Activated naive CD4-positive, alpha-beta T cell treated with anti-CD3 and anti-CD28 coated beads for 36 hours (primary cell): Measurements from ENCODE around the gene CDK15. TPM values are rescaled to one million over a fixed set of nuclear protein-coding genes. Genes with fewer than 3 reads are reported as not detected.

Experiments
- CTCF ChIA-PET: fragments of 350-600 bp; sonication (Branson Sonifier 250); formaldehyde crosslinking; loops from one replicate; lab custom pipeline; 2021; ENCODE audit warnings: antibody characterized with exemption; lab: Charles Lee
- DNase-seq: peaks from one replicate; pipeline ENCODE4 v3.0.0-alpha.2; 2020
- H3K27ac Mint-ChIP-seq: one replicate; pipeline ENCODE4 v1.8.0; 2021; ENCODE audit warnings: mild to moderate bottlenecking, mixed read lengths
- H3K27me3 Mint-ChIP-seq: one replicate; pipeline ENCODE4 v1.8.0; 2021; ENCODE audit warnings: low read depth, mixed read lengths
- H3K36me3 Mint-ChIP-seq: one replicate; pipeline ENCODE4 v1.8.0; 2021; ENCODE audit warnings: low read depth, mixed read lengths
- H3K4me1 Mint-ChIP-seq: one replicate; pipeline ENCODE4 v1.8.0; 2021; ENCODE audit warnings: low read depth, mixed read lengths
- H3K4me3 Mint-ChIP-seq: one replicate; pipeline ENCODE4 v1.8.0; 2021; ENCODE audit warnings: mild to moderate bottlenecking, moderate library complexity, mixed read lengths
- H3K9me3 Mint-ChIP-seq: one replicate; pipeline ENCODE4 v1.8.0; 2021; ENCODE audit warnings: mixed read lengths
- intact Hi-C: fragments of 100-400 bp; cut with micrococcal nuclease; formaldehyde crosslinking; loops from one replicate; pipeline ENCODE4 v1.15.1; 2023
- total RNA-seq, 2 experiments: library from RNA; stranded (reverse); gene quantifications; one replicate each; pipeline ENCODE4 v1.2.3, GENCODE V29; 2021

Gene CDK15
- total RNA-seq, 2 experiments from 2014 or later: not detected

DNA sequence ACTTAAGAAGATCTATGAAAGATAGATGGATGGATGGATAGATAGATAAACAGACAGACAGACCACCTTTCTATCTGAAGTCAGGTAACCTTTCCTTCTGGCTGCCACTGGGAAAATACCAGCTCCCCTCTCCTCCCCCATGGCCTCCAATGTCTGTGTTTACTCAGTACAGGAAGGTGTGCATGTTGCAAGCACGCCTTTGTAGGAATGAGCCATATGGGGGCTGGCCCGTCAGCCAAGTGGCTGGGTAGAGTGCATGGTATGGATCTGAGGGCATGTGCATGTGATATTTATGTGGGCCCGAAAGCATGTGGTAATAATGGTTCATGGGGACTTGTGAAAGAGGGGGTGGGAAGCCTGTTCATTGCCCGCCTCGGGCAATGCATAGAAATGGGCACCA lies 118.1 kb downstream of the CDK15 start:
- Mint-ChIP-seq H3K9me3 (no peaks in the 10 kb centered on the region), H3K36me3 (no peaks in the 10 kb centered on the region), H3K27ac (no peak overlapping the region), H3K4me3 (no peak overlapping the region), H3K27me3 (peaks cover 3% of the 10 kb centered on the region), H3K4me1 (no peaks in the 10 kb centered on the region)
- no peak for DNase-seq
- intact Hi-C loops: no loop called here
- CTCF ChIA-PET: no interaction called here

DNA sequence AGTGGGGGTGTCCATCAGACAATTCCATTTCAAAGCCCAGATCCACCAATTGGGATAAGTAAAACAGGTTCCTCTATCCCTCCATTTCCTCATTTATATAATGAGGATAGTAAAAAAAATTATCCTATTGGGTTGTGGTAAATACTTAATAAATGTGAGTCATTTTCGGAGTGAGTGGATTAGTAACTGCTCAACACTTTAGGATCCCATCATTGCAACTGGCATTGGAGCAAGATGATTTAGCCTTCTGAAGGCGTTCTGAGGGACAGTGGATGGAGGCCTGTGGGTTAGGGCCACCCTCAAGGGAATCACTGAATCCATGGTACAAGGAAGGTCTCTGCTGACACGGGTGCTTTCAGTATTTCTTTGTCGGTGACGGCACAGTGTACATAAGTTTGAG lies 118.7 kb downstream of the CDK15 start:
- Mint-ChIP-seq H3K4me3 (no peak overlapping the region), H3K27me3 (peaks cover 3% of the 10 kb centered on the region), H3K9me3 (no peaks in the 10 kb centered on the region), H3K27ac (no peak overlapping the region), H3K4me1 (no peaks in the 10 kb centered on the region), H3K36me3 (no peaks in the 10 kb centered on the region)
- no peak for DNase-seq
- intact Hi-C loops: no loop called here
- CTCF ChIA-PET: no interaction called here

GRCh38 chr2:201926067-201926466 lies 119.7 kb downstream of the CDK15 start:
- no peak for DNase-seq
- intact Hi-C loops: no loop called here
- H3K4me3 Mint-ChIP-seq: no peak overlapping the region
- H3K9me3 Mint-ChIP-seq: no peaks in the 10 kb centered on the region
- H3K36me3 Mint-ChIP-seq: no peaks in the 10 kb centered on the region
- CTCF ChIA-PET: no interaction called here
- H3K27ac Mint-ChIP-seq: no peak overlapping the region
- H3K27me3 Mint-ChIP-seq: peaks cover 3% of the 10 kb centered on the region
- H3K4me1 Mint-ChIP-seq: no peaks in the 10 kb centered on the region

DNA sequence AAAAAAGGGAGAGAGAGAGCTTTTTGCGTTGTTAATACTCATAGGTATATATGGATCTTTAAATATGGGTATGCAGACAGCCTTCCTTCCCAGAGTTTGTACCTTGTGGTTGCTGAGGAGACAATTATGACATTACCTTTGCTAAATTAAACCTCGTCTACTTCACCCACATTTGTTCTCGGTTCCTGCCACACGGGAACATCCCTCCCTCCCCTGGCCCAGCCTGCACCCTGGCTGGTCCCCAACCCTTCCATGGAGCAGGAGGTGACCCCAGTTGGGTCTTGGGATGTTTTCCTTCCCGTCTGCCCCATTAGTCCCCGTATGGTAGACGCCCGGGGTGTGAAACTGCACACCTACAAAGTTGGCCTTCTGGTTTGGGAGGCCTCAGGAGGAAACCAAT lies 122.0 kb downstream of the CDK15 start:
- intact Hi-C loops: no loop called here
- Mint-ChIP-seq H3K9me3 (no peaks in the 10 kb centered on the region), H3K36me3 (no peaks in the 10 kb centered on the region), H3K27ac (no peak overlapping the region), H3K27me3 (peaks cover 3% of the 10 kb centered on the region), H3K4me3 (no peak overlapping the region), H3K4me1 (no peaks in the 10 kb centered on the region)
- CTCF ChIA-PET: no interaction called here
- DNase-seq: no peak

DNA sequence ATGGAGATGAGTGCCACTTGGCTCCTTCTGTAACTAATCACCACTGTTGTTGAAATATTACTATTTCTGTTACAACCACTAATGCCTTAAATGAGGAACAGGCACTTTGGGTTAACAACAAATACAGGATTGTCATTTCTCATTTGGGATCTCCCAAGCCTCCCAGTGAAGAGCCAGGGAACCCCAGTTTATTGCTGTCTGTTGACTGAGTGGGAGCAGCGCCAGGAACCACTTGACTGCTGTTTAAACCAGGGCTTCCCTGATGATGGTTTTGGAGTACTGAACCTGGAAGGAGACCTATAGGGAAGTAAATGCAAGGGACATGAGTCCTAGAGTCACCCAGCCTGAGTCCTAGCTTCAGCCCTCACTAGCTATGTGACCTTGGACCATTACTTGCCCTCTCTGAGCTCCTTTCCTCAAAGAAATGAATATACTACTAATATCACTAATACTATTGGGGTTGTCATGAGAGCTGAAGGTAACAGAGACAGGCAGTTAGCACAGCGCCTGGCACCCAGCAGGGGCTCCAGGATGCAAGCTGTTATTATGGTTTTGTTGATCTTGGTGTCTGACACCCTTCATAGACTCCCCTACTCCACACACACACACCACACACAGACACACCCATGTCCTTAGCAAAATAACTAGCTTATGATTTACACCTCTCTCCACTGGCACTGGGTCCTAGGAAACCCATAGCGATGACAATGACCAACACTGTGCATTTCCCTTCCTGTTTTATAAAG lies 123.1 kb downstream of the CDK15 start:
- Mint-ChIP-seq H3K9me3 (no peaks in the 10 kb centered on the region), H3K4me1 (no peaks in the 10 kb centered on the region), H3K4me3 (no peak overlapping the region), H3K27ac (no peak overlapping the region), H3K27me3 (peaks cover 3% of the 10 kb centered on the region), H3K36me3 (no peaks in the 10 kb centered on the region)
- CTCF ChIA-PET: no interaction called here
- no peak for DNase-seq
- intact Hi-C loops: no loop called here

- intact Hi-C loops: no loop called here
- H3K4me3 Mint-ChIP-seq: no peak overlapping the region
- DNase-seq: no peak
- no peaks in the 10 kb centered on the region for H3K4me1 Mint-ChIP-seq
- peaks cover 3% of the 10 kb centered on the region for H3K27me3 Mint-ChIP-seq
- CTCF ChIA-PET: no interaction called here
- H3K27ac Mint-ChIP-seq: no peak overlapping the region
- no peaks in the 10 kb centered on the region for H3K36me3 Mint-ChIP-seq
- no peaks in the 10 kb centered on the region for H3K9me3 Mint-ChIP-seq
Observed at GRCh38 chr2:201930043-201930442, 123.7 kb downstream of the CDK15 start.

DNA sequence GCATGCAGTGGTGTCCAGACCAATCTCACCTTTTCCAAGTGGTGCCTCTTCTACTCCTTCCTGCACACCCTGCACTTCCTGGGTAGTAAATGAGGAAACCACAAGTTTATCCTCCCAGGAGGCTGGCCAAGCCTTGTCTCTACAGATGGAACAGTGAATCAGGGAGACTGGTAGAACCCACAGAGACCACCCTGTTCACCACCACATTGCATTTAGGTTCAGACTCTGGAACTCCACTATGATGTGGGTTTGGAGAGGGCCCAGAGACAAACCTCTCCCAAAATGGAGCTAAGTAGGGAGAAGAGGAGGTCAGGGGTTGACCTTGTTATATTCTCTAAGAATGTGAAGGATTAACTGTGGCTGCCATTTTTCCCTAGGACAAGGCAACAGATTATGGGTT lies 124.5 kb downstream of the CDK15 start:
- no peak overlapping the region for H3K4me3 Mint-ChIP-seq
- no peak for DNase-seq
- H3K27me3 Mint-ChIP-seq: peaks cover 3% of the 10 kb centered on the region
- no peaks in the 10 kb centered on the region for H3K4me1 Mint-ChIP-seq
- H3K36me3 Mint-ChIP-seq: no peaks in the 10 kb centered on the region
- H3K27ac Mint-ChIP-seq: no peak overlapping the region
- CTCF ChIA-PET: interaction anchor here (0.7 to 0.8 kb wide), 2 partner anchors 22 to 142 kb away, joined by 3 read pairs; no protein-coding TSS in a partner anchor
- intact Hi-C loops: no loop called here
- H3K9me3 Mint-ChIP-seq: no peaks in the 10 kb centered on the region

- Mint-ChIP-seq H3K36me3 (no peaks in the 10 kb centered on the region), H3K4me1 (no peaks in the 10 kb centered on the region), H3K9me3 (no peaks in the 10 kb centered on the region), H3K27ac (no peak overlapping the region), H3K27me3 (peaks cover 3% of the 10 kb centered on the region), H3K4me3 (no peak overlapping the region)
- intact Hi-C loops: no loop called here
- CTCF ChIA-PET: interaction anchor here (0.6 to 0.8 kb wide), 3 partner anchors 14 to 143 kb away, joined by 3 to 4 read pairs (median 3); no protein-coding TSS in a partner anchor
- DNase-seq: no peak
Observed at GRCh38 chr2:201931475-201931874, 125.1 kb downstream of the CDK15 start.

DNA sequence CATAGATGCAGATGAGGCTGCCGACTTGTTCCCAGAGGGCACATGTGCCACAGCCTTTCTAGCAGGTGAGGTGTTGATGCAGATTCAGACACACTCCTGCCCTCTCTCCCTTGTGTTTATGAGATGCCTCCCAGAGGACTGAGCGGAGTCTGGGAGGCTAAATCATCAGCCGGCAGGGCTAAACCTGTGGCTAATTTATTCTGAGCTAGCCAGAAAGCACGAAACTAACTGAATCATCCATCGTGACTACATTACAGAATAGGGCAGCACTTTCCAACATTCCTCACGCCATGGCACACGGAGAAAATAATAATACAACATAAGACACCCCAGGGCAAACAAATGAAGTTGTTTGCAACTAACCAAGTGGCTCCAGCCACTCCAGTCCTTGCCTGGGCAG lies 125.6 kb downstream of the CDK15 start:
- CTCF ChIA-PET: interaction anchor here (0.6 kb wide), 1 partner anchor 14 kb away, joined by 4 read pairs; no protein-coding TSS in a partner anchor
- H3K36me3 Mint-ChIP-seq: no peaks in the 10 kb centered on the region

GRCh38 chr2:201932511-201932910 lies 126.2 kb downstream of the CDK15 start:
- CTCF ChIA-PET: no interaction called here
- Mint-ChIP-seq H3K36me3 (no peaks in the 10 kb centered on the region), H3K9me3 (no peaks in the 10 kb centered on the region), H3K4me3 (no peak overlapping the region), H3K27ac (no peak overlapping the region), H3K4me1 (no peaks in the 10 kb centered on the region), H3K27me3 (peaks cover 3% of the 10 kb centered on the region)
- intact Hi-C loops: no loop called here
- DNase-seq: no peak

More for the DNA sequence above, 125.6 kb downstream of the CDK15 start:
- Mint-ChIP-seq H3K4me1 (no peaks in the 10 kb centered on the region), H3K27me3 (peaks cover 3% of the 10 kb centered on the region), H3K9me3 (no peaks in the 10 kb centered on the region), H3K27ac (no peak overlapping the region), H3K4me3 (no peak overlapping the region)
- intact Hi-C loops: no loop called here
- DNase-seq: no peak

DNA sequence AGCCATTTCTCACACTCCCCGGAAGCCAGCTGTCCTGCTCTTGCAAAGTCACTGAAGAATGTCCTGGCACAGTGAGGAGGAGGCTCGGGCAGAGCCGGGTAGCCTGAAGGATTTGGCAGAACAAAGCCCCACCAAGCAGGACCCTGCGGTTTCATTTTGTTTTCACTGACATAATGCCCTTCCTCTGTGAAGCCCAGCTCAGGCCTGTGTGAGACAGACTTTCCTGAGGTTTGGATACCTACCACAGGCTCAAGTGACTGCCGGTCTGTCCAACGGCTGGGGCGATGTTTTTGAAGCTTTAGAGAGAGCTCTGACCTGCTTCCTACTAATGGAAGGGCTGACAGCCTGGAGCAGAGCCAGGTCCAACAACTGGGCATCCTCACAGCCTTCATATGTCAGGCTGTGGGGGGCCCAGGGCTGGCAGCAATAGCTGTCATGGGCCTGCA lies 127.5 kb downstream of the CDK15 start:
- no peak overlapping the region for H3K27ac Mint-ChIP-seq
- H3K4me3 Mint-ChIP-seq: no peak overlapping the region
- no peaks in the 10 kb centered on the region for H3K36me3 Mint-ChIP-seq
- intact Hi-C loops: no loop called here
- no peak for DNase-seq
- CTCF ChIA-PET: no interaction called here
- no peaks in the 10 kb centered on the region for H3K9me3 Mint-ChIP-seq
- peaks cover 2% of the 10 kb centered on the region for H3K27me3 Mint-ChIP-seq
- no peaks in the 10 kb centered on the region for H3K4me1 Mint-ChIP-seq

DNA sequence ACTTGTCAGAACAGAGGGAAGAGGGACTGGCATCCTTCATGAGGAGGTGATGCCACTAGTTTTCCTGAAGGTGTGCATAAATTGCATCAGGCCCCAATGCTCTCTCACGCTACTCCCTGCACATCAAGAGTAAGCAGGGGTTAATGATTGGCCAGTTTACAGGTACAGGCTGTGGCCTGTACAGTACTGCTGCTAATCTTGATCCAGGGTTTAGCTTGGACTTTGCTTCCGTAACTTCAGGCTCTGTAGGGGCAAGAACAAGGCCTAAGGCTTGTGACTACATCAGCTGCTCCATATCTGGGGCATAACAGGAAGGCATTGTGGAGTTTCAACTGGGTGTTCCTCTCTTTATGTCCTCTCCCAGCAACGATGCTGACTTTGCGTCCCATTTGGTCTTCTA lies 130.5 kb downstream of the CDK15 start:
- Mint-ChIP-seq H3K4me1 (no peaks in the 10 kb centered on the region), H3K27me3 (no peaks in the 10 kb centered on the region), H3K36me3 (no peaks in the 10 kb centered on the region), H3K9me3 (no peaks in the 10 kb centered on the region), H3K27ac (no peak overlapping the region), H3K4me3 (no peak overlapping the region)
- CTCF ChIA-PET: no interaction called here
- intact Hi-C loops: no loop called here
- no peak for DNase-seq

GRCh38 chr2:201937343-201937742 lies 131.0 kb downstream of the CDK15 start:
- intact Hi-C loops: no loop called here
- H3K27ac Mint-ChIP-seq: no peak overlapping the region

More at GRCh38 chr2:201937343-201937742, 131.0 kb downstream of the CDK15 start:
- Mint-ChIP-seq H3K4me3 (no peak overlapping the region), H3K9me3 (no peaks in the 10 kb centered on the region), H3K36me3 (no peaks in the 10 kb centered on the region), H3K4me1 (no peaks in the 10 kb centered on the region), H3K27me3 (no peaks in the 10 kb centered on the region)
- CTCF ChIA-PET: interaction anchor here (0.7 kb wide), 1 partner anchor 62 kb away, joined by 4 read pairs; no protein-coding TSS in a partner anchor
- DNase-seq: no peak
